ENCODE results near the gene APOL3.
"Not testable (repeated sequence)": the region's sequence is repeated elsewhere in the genome, so short reads cannot be mapped to it uniquely, and the experiment has no call there.

APOL3 gene

GRCh38 chr22:36129486-36130388, 30.8 kb downstream of the APOL3 start:
- DNase-seq = no peak

GRCh38 chr22:36129071-36129470, 31.5 kb downstream of the APOL3 start:
- no peak for DNase-seq

GRCh38 chr22:36125994-36126531, 34.5 kb downstream of the APOL3 start:
- no peak for DNase-seq

GRCh38 chr22:36125434-36125833, 35.1 kb downstream of the APOL3 start:
- DNase-seq = no peak

GRCh38 chr22:36124666-36125065, 35.9 kb downstream of the APOL3 start:
- DNase-seq = no peak

- peak; percentile 97 for DNase-seq
Observed at GRCh38 chr22:36123673-36124630, 36.6 kb downstream of the APOL3 start.

GRCh38 chr22:36120621-36121351, 39.8 kb downstream of the APOL3 start:
- peak; percentile 58 for DNase-seq

- no peak for DNase-seq
Observed at GRCh38 chr22:36117053-36117554, 43.5 kb downstream of the APOL3 start.

GRCh38 chr22:36116127-36116526, 44.4 kb downstream of the APOL3 start:
- DNase-seq = no peak

GRCh38 chr22:36113121-36113520, 47.4 kb downstream of the APOL3 start:
- no peak for DNase-seq

GRCh38 chr22:36111316-36111715, 49.2 kb downstream of the APOL3 start:
- no peak for DNase-seq

- no peak for DNase-seq
Observed at GRCh38 chr22:36110306-36110881, 50.2 kb downstream of the APOL3 start.

GRCh38 chr22:36107436-36107835, 53.1 kb downstream of the APOL3 start:
- no peak for DNase-seq

- no peak for DNase-seq
Observed at GRCh38 chr22:36106910-36107309, 53.6 kb downstream of the APOL3 start.

- DNase-seq = no peak
Observed at GRCh38 chr22:36104988-36105387, 55.6 kb downstream of the APOL3 start.

- no peak for DNase-seq
Observed at GRCh38 chr22:36104435-36104834, 56.1 kb downstream of the APOL3 start.

GRCh38 chr22:36103891-36104290, 56.7 kb downstream of the APOL3 start:
- no peak for DNase-seq

- no peak for DNase-seq
Observed at GRCh38 chr22:36102995-36103394, 57.6 kb downstream of the APOL3 start.

GRCh38 chr22:36101756-36102155, 58.8 kb downstream of the APOL3 start:
- DNase-seq = no peak

GRCh38 chr22:36100908-36101307, 59.6 kb downstream of the APOL3 start:
- not testable (repeated sequence) for DNase-seq

GRCh38 chr22:36100134-36100824, 60.3 kb downstream of the APOL3 start:
- DNase-seq = no peak

All from hematopoietic multipotent progenitor cell treated with erythropoietin and hydrocortisone succinate and interleukin-3 and kit ligand, for 6 days (in vitro differentiated cells).